Stimulated activated CD4-positive, alpha-beta T cell treated with anti-CD3 and anti-CD28 coated beads, Interleukin-2, amount 100 ng/mL, for 48 hours (primary cell): ENCODE results near the gene COPS8.
A peak's percentile ranks its signal among the peaks of the same experiment; 100 is the strongest.

Experiments
- DNase-seq, 2 donors: peaks; one replicate each; pipeline ENCODE4 v3.0.0-alpha.2; 2020

Gene COPS8

GRCh38 chr2:237102428-237102827, 16.7 kb downstream of the COPS8 start:
- no peak for DNase-seq

GRCh38 chr2:237109421-237109934, 23.8 kb downstream of the COPS8 start:
- DNase-seq: no peak

DNA sequence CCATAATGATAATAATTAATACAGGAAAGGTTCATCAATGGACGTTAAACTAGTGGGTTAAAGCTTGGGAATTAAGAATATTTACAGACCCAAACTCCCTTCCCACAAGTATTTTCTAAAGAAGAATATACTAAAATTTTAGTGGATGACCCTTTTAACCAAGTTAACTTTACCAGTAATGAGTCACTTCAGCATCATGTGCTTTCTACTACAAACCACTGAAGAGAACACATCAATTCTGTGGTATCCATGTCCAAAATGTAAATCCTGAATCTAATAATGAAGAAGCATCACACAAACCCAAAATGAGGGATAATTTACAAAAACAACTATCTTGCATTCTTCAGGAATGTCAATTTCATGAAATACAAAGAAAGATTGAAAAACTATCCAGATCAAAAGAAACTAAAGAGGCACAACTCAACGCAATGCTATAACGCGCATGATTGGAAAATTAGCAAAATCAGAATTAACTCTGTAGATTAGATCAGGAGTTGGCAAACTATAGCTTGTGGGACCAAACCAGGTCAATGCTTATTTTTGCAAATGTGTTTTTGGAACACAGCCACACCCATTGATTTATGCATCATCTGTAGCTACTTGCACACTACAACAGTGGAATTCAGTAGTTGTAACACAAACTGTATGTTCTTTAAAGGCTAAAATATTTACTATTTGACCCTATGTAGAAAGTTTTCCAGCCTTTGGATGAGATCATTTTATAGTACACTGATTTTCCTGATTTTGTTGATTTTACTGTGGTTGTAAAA, 27.5 kb downstream of the COPS8 start:
- no peak for DNase-seq

GRCh38 chr2:237115870-237116269, 30.2 kb downstream of the COPS8 start:
- no peak for DNase-seq

DNA sequence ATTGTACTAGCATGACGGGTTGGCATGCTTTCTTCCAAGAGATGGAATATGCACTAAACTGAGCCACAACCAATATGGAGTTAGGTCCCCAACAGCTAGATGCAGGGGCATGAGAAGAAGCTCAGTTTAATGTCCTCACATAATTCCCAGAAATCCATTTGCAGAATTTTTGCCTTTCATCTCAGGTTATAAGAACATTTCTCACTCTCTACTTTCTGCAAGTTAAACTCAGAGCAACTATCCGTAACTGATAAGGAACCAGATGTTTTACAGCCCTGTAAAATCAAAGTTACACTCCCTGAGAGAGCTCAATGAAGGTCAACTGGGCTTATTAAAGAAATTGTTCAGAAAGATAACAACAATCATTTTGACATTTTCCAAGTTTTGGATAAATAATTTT, 30.7 kb downstream of the COPS8 start:
- no peak for DNase-seq

GRCh38 chr2:237118025-237118424, 32.3 kb downstream of the COPS8 start:
- DNase-seq: no peak

DNA sequence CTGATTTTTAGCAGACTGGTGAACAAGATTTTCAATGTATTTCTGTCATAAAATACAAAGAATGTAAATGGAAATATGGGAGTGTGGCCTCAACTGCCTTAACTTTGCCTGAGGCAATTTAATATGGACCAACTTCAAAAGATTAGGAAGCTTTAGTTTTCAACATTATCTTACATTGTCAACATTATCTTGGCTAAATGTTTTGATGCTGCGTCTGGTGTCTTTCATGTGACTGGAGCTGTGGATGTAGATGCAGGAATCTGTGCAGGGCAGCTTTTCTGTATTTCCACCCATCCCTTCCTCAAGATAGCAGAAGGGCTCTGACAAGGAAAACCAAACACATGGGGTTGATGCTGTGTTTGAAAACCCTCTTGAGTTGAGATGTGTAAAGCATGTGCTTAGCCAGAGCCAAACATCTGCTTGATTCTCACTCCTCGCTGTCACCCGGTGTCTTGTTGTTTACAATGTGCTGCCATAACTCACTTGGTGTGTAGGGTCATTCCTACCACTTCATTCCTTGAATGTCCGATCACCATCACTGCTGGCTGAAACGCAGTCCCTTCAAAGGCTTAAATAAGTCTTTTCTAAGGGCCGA, 33.0 kb downstream of the COPS8 start:
- DNase-seq: no peak

GRCh38 chr2:237120916-237121315, 35.2 kb downstream of the COPS8 start:
- no peak for DNase-seq

- no peak for DNase-seq
Measured at GRCh38 chr2:237121321-237121720, 35.6 kb downstream of the COPS8 start.

GRCh38 chr2:237122214-237122666, 36.6 kb downstream of the COPS8 start:
- DNase-seq: peak; percentile 53 to 59

GRCh38 chr2:237124820-237125219, 39.1 kb downstream of the COPS8 start:
- DNase-seq: no peak

- no peak for DNase-seq
Measured at GRCh38 chr2:237125967-237126366, 40.3 kb downstream of the COPS8 start.

DNA sequence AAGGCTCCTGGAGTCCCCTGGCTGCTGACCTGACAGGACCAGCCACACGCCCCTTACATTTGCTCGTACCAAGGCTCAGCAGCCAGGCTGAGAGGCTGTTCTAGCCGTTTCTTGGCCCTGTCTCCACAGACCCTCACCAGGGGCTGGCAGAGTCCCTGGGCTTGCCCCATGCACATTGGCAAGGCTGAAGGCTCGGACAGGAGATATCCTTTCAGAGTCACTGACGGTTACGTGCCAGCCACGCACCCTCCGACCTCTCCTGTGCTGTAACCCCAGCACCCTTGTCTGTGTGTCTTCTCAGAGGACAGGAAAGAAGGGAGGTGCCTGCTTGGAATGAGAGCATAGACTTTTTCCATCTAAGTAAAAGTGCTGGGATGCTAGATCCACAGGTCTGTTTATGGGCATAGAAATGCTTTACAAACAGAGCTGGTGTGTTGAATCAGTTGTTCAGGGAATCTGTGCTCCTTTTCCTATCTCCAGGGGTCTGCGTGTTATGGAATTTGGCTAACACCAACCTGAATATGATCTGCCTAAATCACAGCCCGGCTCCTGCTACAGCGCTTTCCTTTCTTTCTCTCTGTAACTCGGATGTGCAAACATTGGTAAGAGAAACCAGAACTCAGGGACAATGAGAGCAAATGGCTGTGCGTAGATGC, 41.0 kb downstream of the COPS8 start:
- no peak for DNase-seq

- DNase-seq: peak; percentile 25 to 32
Measured at GRCh38 chr2:237128026-237128703, 42.5 kb downstream of the COPS8 start.

- DNase-seq: no peak
Measured at GRCh38 chr2:237128845-237129592, 43.3 kb downstream of the COPS8 start.

GRCh38 chr2:237129625-237130263, 44.1 kb downstream of the COPS8 start:
- DNase-seq: no peak

- DNase-seq: no peak
Measured at GRCh38 chr2:237130562-237131421, 45.1 kb downstream of the COPS8 start.

DNA sequence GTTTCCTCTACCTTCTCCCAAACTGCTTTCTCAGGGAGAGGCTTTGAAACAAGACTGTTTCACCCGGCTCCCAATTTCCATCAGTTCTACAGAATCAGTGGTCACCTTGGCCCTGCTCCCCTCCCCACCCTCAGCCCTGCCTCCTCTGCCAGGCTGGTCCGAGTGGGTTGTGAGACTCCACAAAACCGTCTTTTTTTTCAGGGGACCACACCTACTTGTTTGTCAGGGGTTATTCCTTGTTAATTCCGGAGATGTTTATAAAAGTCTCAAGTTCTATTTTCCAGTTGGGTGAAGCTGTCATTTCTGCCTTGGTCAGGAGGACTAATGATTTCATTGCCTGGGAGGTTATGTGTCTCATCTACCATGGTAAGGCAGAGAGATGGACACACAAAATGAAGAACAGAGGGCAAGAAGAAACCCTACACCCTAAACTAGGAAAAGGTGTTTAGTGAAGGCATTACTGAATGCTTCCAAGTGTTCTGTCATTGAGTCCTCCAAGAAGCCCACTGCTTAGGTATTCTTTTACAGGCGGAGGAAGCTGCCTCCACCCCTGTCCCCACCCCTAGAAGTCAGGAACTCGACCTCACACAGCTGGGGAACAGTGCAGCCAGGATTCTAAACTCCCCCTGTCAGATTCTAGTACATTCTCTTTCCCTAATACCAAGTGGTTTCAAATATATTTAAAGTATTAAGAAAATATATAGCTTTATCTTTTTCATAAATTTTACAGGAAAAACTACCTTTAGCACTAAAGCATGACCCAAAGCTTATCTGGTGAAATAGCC, 46.3 kb downstream of the COPS8 start:
- DNase-seq: no peak

GRCh38 chr2:237132799-237133198, 47.1 kb downstream of the COPS8 start:
- no peak for DNase-seq
